ENCODE data around the gene ATP4A.

The ATP4A gene

GRCh38 chr19:35518313-35518712 is 45.1 kb downstream of the ATP4A start:
- Histone ChIP-seq H3K4me3 (no peak overlapping the region), H3K36me3 (ENCODE audit: insufficient read depth, low read length) (no peaks in the 10 kb centered on the region), H3K9ac (ENCODE audit: insufficient read length) (no peak overlapping the region), H3K9me3 (ENCODE audit: low read depth, low read length) (no peaks in the 10 kb centered on the region), H3K27ac (no peak overlapping the region)
- no peak for TF ChIP-seq FOXP2 (optimal IDR thresholded peaks at IDR 0.05; ENCODE audit: control extremely low read depth, extremely low read length, insufficient read depth)
- no peak for TF ChIP-seq EZH2 (IDR thresholded peaks at IDR 0.05)
- no peak for TF ChIP-seq POLR2AphosphoS5 (IDR thresholded peaks at IDR 0.05; ENCODE audit: borderline replicate concordance, low read depth, low read length)
- DNase-seq (ENCODE audit: low read depth, low spot score): no peak

- H3K9ac ChIP-seq (ENCODE audit: insufficient read length): no peak overlapping the region
- H3K4me3 ChIP-seq: no peak overlapping the region
- H3K27ac ChIP-seq: no peak overlapping the region
- TF ChIP-seq POLR2AphosphoS5 (IDR thresholded peaks at IDR 0.05; ENCODE audit: borderline replicate concordance, low read depth, low read length) (no peak), FOXP2 (optimal IDR thresholded peaks at IDR 0.05; ENCODE audit: control extremely low read depth, extremely low read length, insufficient read depth) (no peak), EZH2 (IDR thresholded peaks at IDR 0.05) (no peak)
- H3K9me3 ChIP-seq (ENCODE audit: low read depth, low read length): no peaks in the 10 kb centered on the region
- H3K36me3 ChIP-seq (ENCODE audit: insufficient read depth, low read length): no peaks in the 10 kb centered on the region
- DNase-seq (ENCODE audit: low read depth, low spot score): no peak
Measured at GRCh38 chr19:35517342-35517741, 46.1 kb downstream of the ATP4A start.

GRCh38 chr19:35516310-35516709 is 47.1 kb downstream of the ATP4A start:
- no peak overlapping the region for H3K4me3 ChIP-seq
- no peak overlapping the region for H3K27ac ChIP-seq
- TF ChIP-seq POLR2AphosphoS5 (IDR thresholded peaks at IDR 0.05; ENCODE audit: borderline replicate concordance, low read depth, low read length) (no peak), EZH2 (IDR thresholded peaks at IDR 0.05) (no peak), FOXP2 (optimal IDR thresholded peaks at IDR 0.05; ENCODE audit: control extremely low read depth, extremely low read length, insufficient read depth) (no peak)
- no peak for DNase-seq (ENCODE audit: low read depth, low spot score)
- no peaks in the 10 kb centered on the region for H3K9me3 ChIP-seq (ENCODE audit: low read depth, low read length)
- H3K9ac ChIP-seq (ENCODE audit: insufficient read length): no peak overlapping the region
- no peaks in the 10 kb centered on the region for H3K36me3 ChIP-seq (ENCODE audit: insufficient read depth, low read length)

- Histone ChIP-seq H3K36me3 (ENCODE audit: insufficient read depth, low read length) (no peaks in the 10 kb centered on the region), H3K27ac (no peak overlapping the region), H3K9me3 (ENCODE audit: low read depth, low read length) (no peaks in the 10 kb centered on the region), H3K9ac (ENCODE audit: insufficient read length) (no peak overlapping the region), H3K4me3 (no peak overlapping the region)
- DNase-seq (ENCODE audit: low read depth, low spot score): no peak
- TF ChIP-seq POLR2AphosphoS5 (IDR thresholded peaks at IDR 0.05; ENCODE audit: borderline replicate concordance, low read depth, low read length): no peak
- no peak for TF ChIP-seq EZH2 (IDR thresholded peaks at IDR 0.05)
- TF ChIP-seq FOXP2 (optimal IDR thresholded peaks at IDR 0.05; ENCODE audit: control extremely low read depth, extremely low read length, insufficient read depth): no peak
Measured at GRCh38 chr19:35514282-35514809, 49.1 kb downstream of the ATP4A start.

- no peak within 1 kb of the TSS for H3K9ac ChIP-seq (ENCODE audit: insufficient read length)
- H3K9me3 ChIP-seq (ENCODE audit: low read depth, low read length): no peaks in the 10 kb centered on the region
- TF ChIP-seq POLR2AphosphoS5 (IDR thresholded peaks at IDR 0.05; ENCODE audit: borderline replicate concordance, low read depth, low read length) (no peak), EZH2 (IDR thresholded peaks at IDR 0.05) (no peak), FOXP2 (optimal IDR thresholded peaks at IDR 0.05; ENCODE audit: control extremely low read depth, extremely low read length, insufficient read depth) (no peak)
- H3K36me3 ChIP-seq (ENCODE audit: insufficient read depth, low read length): no peaks in the 10 kb centered on the region
- no peak for DNase-seq (ENCODE audit: low read depth, low spot score)
- no peak within 1 kb of the TSS for H3K4me3 ChIP-seq
- no peak within 1 kb of the TSS for H3K27ac ChIP-seq
Measured at GRCh38 chr19:35513628-35514281, 49.7 kb downstream of the ATP4A start, which contains the start of gene DMKN. Gene DMKN, minus strand, starts transcription at chr19:35513649. Its CDS starts 174 bp downstream, at chr19:35513475.

GRCh38 chr19:35512831-35513627 is 50.4 kb downstream of the ATP4A start:
- no peak overlapping the region for H3K4me3 ChIP-seq

GRCh38 chr19:35511337-35511736 is 52.1 kb downstream of the ATP4A start:
- Histone ChIP-seq H3K9ac (ENCODE audit: insufficient read length) (no peak overlapping the region), H3K27ac (no peak overlapping the region), H3K36me3 (ENCODE audit: insufficient read depth, low read length) (no peaks in the 10 kb centered on the region), H3K9me3 (ENCODE audit: low read depth, low read length) (no peaks in the 10 kb centered on the region), H3K4me3 (no peak overlapping the region)
- TF ChIP-seq FOXP2 (optimal IDR thresholded peaks at IDR 0.05; ENCODE audit: control extremely low read depth, extremely low read length, insufficient read depth) (no peak), POLR2AphosphoS5 (IDR thresholded peaks at IDR 0.05; ENCODE audit: borderline replicate concordance, low read depth, low read length) (no peak), EZH2 (IDR thresholded peaks at IDR 0.05) (no peak)
- DNase-seq (ENCODE audit: low read depth, low spot score): no peak

More at GRCh38 chr19:35512831-35513627, 50.4 kb downstream of the ATP4A start:
- TF ChIP-seq FOXP2 (optimal IDR thresholded peaks at IDR 0.05; ENCODE audit: control extremely low read depth, extremely low read length, insufficient read depth): no peak
- no peak for TF ChIP-seq POLR2AphosphoS5 (IDR thresholded peaks at IDR 0.05; ENCODE audit: borderline replicate concordance, low read depth, low read length)
- no peak for TF ChIP-seq EZH2 (IDR thresholded peaks at IDR 0.05)
- H3K36me3 ChIP-seq (ENCODE audit: insufficient read depth, low read length): no peaks in the 10 kb centered on the region
- no peak for DNase-seq (ENCODE audit: low read depth, low spot score)
- no peak overlapping the region for H3K27ac ChIP-seq
- no peak overlapping the region for H3K9ac ChIP-seq (ENCODE audit: insufficient read length)
- H3K9me3 ChIP-seq (ENCODE audit: low read depth, low read length): no peaks in the 10 kb centered on the region

GRCh38 chr19:35510626-35510964 is 52.9 kb downstream of the ATP4A start:
- TF ChIP-seq FOXP2 (optimal IDR thresholded peaks at IDR 0.05; ENCODE audit: control extremely low read depth, extremely low read length, insufficient read depth) (no peak), POLR2AphosphoS5 (IDR thresholded peaks at IDR 0.05; ENCODE audit: borderline replicate concordance, low read depth, low read length) (no peak), EZH2 (IDR thresholded peaks at IDR 0.05) (no peak)
- no peak for DNase-seq (ENCODE audit: low read depth, low spot score)
- no peak overlapping the region for H3K27ac ChIP-seq
- H3K9me3 ChIP-seq (ENCODE audit: low read depth, low read length): no peaks in the 10 kb centered on the region
- H3K9ac ChIP-seq (ENCODE audit: insufficient read length): no peak overlapping the region
- H3K4me3 ChIP-seq: no peak overlapping the region
- H3K36me3 ChIP-seq (ENCODE audit: insufficient read depth, low read length): no peaks in the 10 kb centered on the region

Measured in SK-N-MC (cell line).